CD4-positive, alpha-beta T cell treated with Interferon gamma for 1 hour (primary cell): Measurements from ENCODE around the gene ADARB1.
A peak's percentile ranks its signal among the peaks of the same experiment; 100 is the strongest.

ENCODE experiments used
- DNase-seq: peaks from one replicate; pipeline ENCODE4 v3.0.0-alpha.2; 2020

ADARB1 gene

GRCh38 chr21:45076245-45076711, 1.9 kb downstream of the ADARB1 start:
- DNase-seq, result no peak

- no peak for DNase-seq
Observed at GRCh38 chr21:45078371-45078770, 4.0 kb downstream of the ADARB1 start.

- peak; percentile 77 for DNase-seq
Observed at GRCh38 chr21:45078877-45079281, 4.5 kb downstream of the ADARB1 start.

GRCh38 chr21:45079351-45079750, 5.0 kb downstream of the ADARB1 start:
- no peak for DNase-seq

GRCh38 chr21:45080232-45080631, 5.9 kb downstream of the ADARB1 start:
- DNase-seq, result no peak

GRCh38 chr21:45080639-45081414, 6.4 kb downstream of the ADARB1 start:
- DNase-seq, result no peak

GRCh38 chr21:45081636-45082035, 7.3 kb downstream of the ADARB1 start:
- no peak for DNase-seq

- DNase-seq, result no peak
Observed at GRCh38 chr21:45082736-45083135, 8.4 kb downstream of the ADARB1 start.

- no peak for DNase-seq
Observed at GRCh38 chr21:45084121-45084520, 9.7 kb downstream of the ADARB1 start.

GRCh38 chr21:45084881-45085536, 10.6 kb downstream of the ADARB1 start:
- DNase-seq, result no peak

- DNase-seq, result no peak
Observed at GRCh38 chr21:45085700-45086099, 11.3 kb downstream of the ADARB1 start.

GRCh38 chr21:45086337-45086958, 12.1 kb downstream of the ADARB1 start:
- DNase-seq, result no peak

GRCh38 chr21:45087022-45087823, 12.8 kb downstream of the ADARB1 start:
- DNase-seq, result no peak

- no peak for DNase-seq
Observed at GRCh38 chr21:45088116-45088515, 13.7 kb downstream of the ADARB1 start.

GRCh38 chr21:45088729-45089128, 14.3 kb downstream of the ADARB1 start:
- DNase-seq, result no peak

- no peak for DNase-seq
Observed at GRCh38 chr21:45089964-45090363, 15.6 kb downstream of the ADARB1 start.

GRCh38 chr21:45090966-45091365, 16.6 kb downstream of the ADARB1 start:
- DNase-seq, result no peak

GRCh38 chr21:45091550-45092322, 17.4 kb downstream of the ADARB1 start:
- DNase-seq, result no peak

GRCh38 chr21:45093035-45093532, 18.7 kb downstream of the ADARB1 start:
- no peak for DNase-seq

GRCh38 chr21:45094412-45094811, 20.0 kb downstream of the ADARB1 start:
- no peak for DNase-seq

- no peak for DNase-seq
Observed at GRCh38 chr21:45095505-45095904, 21.1 kb downstream of the ADARB1 start.

- DNase-seq, result no peak
Observed at GRCh38 chr21:45096217-45096616, 21.8 kb downstream of the ADARB1 start.
